Body of pancreas (tissue), 4 donors: Measurements from ENCODE around the gene TEX51.

Source experiments
- CTCF ChIP-seq, 7 experiments: fragments of 450-650 bp in 4 of 7; fragments of 200-600 bp in 3 of 7; sonication (generic) in 3 of 7; IDR thresholded peaks; one replicate each; pipeline ENCODE4 v1.5.1; 2016 to 2019; ENCODE audit warnings: antibody characterized with exemption in 7 of 7
- POLR2A ChIP-seq, 3 donors: fragments of 450-650 bp; IDR thresholded peaks; one replicate each; pipeline ENCODE4 v1.6.1; 2016; ENCODE audit warnings: antibody characterized with exemption in 3 of 3, mild to moderate bottlenecking in 2 of 3

GRCh38 chr2:126883666-126884040, 15.0 kb upstream of the TEX51 start:
- TF ChIP-seq CTCF (IDR thresholded peaks at IDR 0.05) (no peak), POLR2A (IDR thresholded peaks at IDR 0.05) (no peak)
